Body of pancreas (tissue), 4 donors: ENCODE data around the gene SIPA1L3.

Source experiments
- CTCF ChIP-seq, 7 experiments: fragments of 450-650 bp in 4 of 7; fragments of 200-600 bp in 3 of 7; sonication (generic) in 3 of 7; IDR thresholded peaks; one replicate each; pipeline ENCODE4 v1.5.1; 2016 to 2019; ENCODE audit warnings: antibody characterized with exemption in 7 of 7
- POLR2A ChIP-seq, 3 donors: fragments of 450-650 bp; IDR thresholded peaks; one replicate each; pipeline ENCODE4 v1.6.1; 2016; ENCODE audit warnings: antibody characterized with exemption in 3 of 3, mild to moderate bottlenecking in 2 of 3

- TF ChIP-seq CTCF (IDR thresholded peaks at IDR 0.05) (no peak), POLR2A (IDR thresholded peaks at IDR 0.05) (no peak)
Measured at GRCh38 chr19:38172001-38172400, 265.0 kb downstream of the SIPA1L3 start.
